ENCODE results near the gene EMILIN3. TPM values are rescaled to one million over a fixed set of nuclear protein-coding genes. Genes with fewer than 3 reads are reported as not detected.

The EMILIN3 gene
- total and polyA plus RNA-seq, 2 donors (not counting 3 experiments of a cell fraction or from before 2014, with no cell fraction given): 0.15 TPM; not detected in 1

GRCh38 chr20:41364236-41364855 lies 2.3 kb downstream of the EMILIN3 start:
- Histone ChIP-seq H4K20me1 (replicated peaks; ENCODE audit: control insufficient read depth, extremely low read depth, insufficient read depth, low read length) (no peaks in the 10 kb centered on the region), H2AFZ (ENCODE audit: low read depth, low read length) (no peak overlapping the region), H3K4me3 (replicated peaks in 1 of 3; ENCODE audit: insufficient read depth in 1 of 3, low read depth in 1 of 3, low read length in 3 of 3) (no peak overlapping the region), H3K9ac (replicated peaks; ENCODE audit: extremely low read depth, insufficient read depth, low read length) (no peak overlapping the region), H3K4me1 (ENCODE audit: control insufficient read depth, extremely low read depth, insufficient read depth, low read length) (no peaks in the 10 kb centered on the region), H3K27ac (ENCODE audit: insufficient read depth, low read depth, low read length) (no peak overlapping the region), H3K4me2 (ENCODE audit: insufficient read depth, low read length) (no peak overlapping the region), H3K9me3 (replicated peaks; ENCODE audit: control insufficient read depth, insufficient read depth, low read length) (no peaks in the 10 kb centered on the region), H3K27me3 (ENCODE audit: control insufficient read depth in 2 of 2, insufficient read depth in 2 of 2, low read length in 2 of 2) (peaks cover 27 to 34% of the 10 kb centered on the region in 2 experiments), H3K9me1 (replicated peaks; ENCODE audit: control insufficient read depth, extremely low read depth, insufficient read depth, low read length) (no peaks in the 10 kb centered on the region), H3K36me3 (ENCODE audit: control insufficient read depth in 2 of 2, extremely low read depth in 1 of 2, insufficient read depth in 2 of 2, low read length in 2 of 2) (no peaks in the 10 kb centered on the region), H3K79me2 (ENCODE audit: control insufficient read depth, insufficient read depth, low read length) (no peaks in the 10 kb centered on the region)
- TF ChIP-seq, protein P1, sequence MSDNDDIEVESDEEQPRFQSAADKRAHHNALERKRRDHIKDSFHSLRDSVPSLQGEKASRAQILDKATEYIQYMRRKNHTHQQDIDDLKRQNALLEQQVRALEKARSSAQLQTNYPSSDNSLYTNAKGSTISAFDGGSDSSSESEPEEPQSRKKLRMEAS (IDR thresholded peaks at IDR 0.05; ENCODE audit: insufficient read depth, insufficient read length): no peak
- TF ChIP-seq FOS (IDR thresholded peaks at IDR 0.05; ENCODE audit: borderline replicate concordance, insufficient read depth, low read length) (no peak), GATA2 (IDR thresholded peaks at IDR 0.05; ENCODE audit: insufficient read depth, insufficient read length, low read depth, low read length) (no peak), POLR2A (IDR thresholded peaks at IDR 0.05; ENCODE audit: low read depth, low read length) (no peak), EZH2 (IDR thresholded peaks at IDR 0.05; ENCODE audit: borderline replicate concordance, low read depth, low read length, severe bottlenecking) (no peak), JUN (IDR thresholded peaks at IDR 0.05; ENCODE audit: borderline replicate concordance, insufficient read depth, insufficient read length, low read depth) (no peak), MYC (IDR thresholded peaks at IDR 0.05; ENCODE audit: low read depth, low read length) (no peak), POLR2AphosphoS5 (IDR thresholded peaks at IDR 0.05; ENCODE audit: insufficient read depth, low read depth, low read length) (no peak)
- TF ChIP-seq, protein P2, sequence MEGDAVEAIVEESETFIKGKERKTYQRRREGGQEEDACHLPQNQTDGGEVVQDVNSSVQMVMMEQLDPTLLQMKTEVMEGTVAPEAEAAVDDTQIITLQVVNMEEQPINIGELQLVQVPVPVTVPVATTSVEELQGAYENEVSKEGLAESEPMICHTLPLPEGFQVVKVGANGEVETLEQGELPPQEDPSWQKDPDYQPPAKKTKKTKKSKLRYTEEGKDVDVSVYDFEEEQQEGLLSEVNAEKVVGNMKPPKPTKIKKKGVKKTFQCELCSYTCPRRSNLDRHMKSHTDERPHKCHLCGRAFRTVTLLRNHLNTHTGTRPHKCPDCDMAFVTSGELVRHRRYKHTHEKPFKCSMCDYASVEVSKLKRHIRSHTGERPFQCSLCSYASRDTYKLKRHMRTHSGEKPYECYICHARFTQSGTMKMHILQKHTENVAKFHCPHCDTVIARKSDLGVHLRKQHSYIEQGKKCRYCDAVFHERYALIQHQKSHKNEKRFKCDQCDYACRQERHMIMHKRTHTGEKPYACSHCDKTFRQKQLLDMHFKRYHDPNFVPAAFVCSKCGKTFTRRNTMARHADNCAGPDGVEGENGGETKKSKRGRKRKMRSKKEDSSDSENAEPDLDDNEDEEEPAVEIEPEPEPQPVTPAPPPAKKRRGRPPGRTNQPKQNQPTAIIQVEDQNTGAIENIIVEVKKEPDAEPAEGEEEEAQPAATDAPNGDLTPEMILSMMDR (IDR thresholded peaks at IDR 0.05; ENCODE audit: extremely low read depth in 1 of 2, insufficient read depth in 1 of 2, low read depth in 1 of 2, low read length in 2 of 2): no peak
- no TSS peak for BruUV-seq (replicated peaks)
- CTCF ChIA-PET: interaction anchor here (1.5 kb wide), 1 partner anchor 191 kb away, joined by 8 read pairs; no protein-coding TSS in a partner anchor
- dilution Hi-C loops (cut with MboI; ENCODE audit: extremely low pct_ligation_motif_present, low sequenced_read_pairs) (no loop called here), intact Hi-C loops (cut with micrococcal nuclease) (no loop called here)
- no peak for FAIRE-seq
- no peak for DNase-seq (ENCODE audit: low read depth, low spot score)
- POLR2A ChIA-PET: no interaction called here
